Omental fat pad (tissue), 4 donors: ENCODE measurements around the gene ALDH3B2. TPM values are rescaled to one million over a fixed set of nuclear protein-coding genes. Genes with fewer than 3 reads are reported as not detected.
"Not testable (repeated sequence)": the region's sequence is repeated elsewhere in the genome, so short reads cannot be mapped to it uniquely, and the experiment has no call there.

Experiments
- ATAC-seq: fragments of 150-250 bp; one replicate; pipeline ENCODE4 v1.9.1; 2016; ENCODE audit warnings: mild to moderate bottlenecking, moderate library complexity; ENCODE audit not compliant: low FRiP score
- DNase-seq: peaks from one replicate; pipeline ENCODE4 v3.0.0-alpha.2; 2019; ENCODE audit warnings: low spot score
- total RNA-seq, 4 donors: library from RNA; depleted of rRNA; stranded (reverse); fragments of >200 nt; gene quantifications; one replicate each; pipeline ENCODE4 v1.1.0, GENCODE V29; 2016
- TF ChIP-seq, protein P1 (sequence below), 3 donors: fragments of 450-650 bp; IDR thresholded peaks; one replicate each; pipeline ENCODE4 v1.5.1; 2016 to 2017; ENCODE audit warnings: antibody characterized with exemption in 3 of 3, mild to moderate bottlenecking in 3 of 3, moderate library complexity in 2 of 3

The ALDH3B2 gene, protein sequence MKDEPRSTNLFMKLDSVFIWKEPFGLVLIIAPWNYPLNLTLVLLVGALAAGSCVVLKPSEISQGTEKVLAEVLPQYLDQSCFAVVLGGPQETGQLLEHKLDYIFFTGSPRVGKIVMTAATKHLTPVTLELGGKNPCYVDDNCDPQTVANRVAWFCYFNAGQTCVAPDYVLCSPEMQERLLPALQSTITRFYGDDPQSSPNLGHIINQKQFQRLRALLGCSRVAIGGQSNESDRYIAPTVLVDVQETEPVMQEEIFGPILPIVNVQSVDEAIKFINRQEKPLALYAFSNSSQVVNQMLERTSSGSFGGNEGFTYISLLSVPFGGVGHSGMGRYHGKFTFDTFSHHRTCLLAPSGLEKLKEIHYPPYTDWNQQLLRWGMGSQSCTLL
- total RNA-seq = not detected

DNA sequence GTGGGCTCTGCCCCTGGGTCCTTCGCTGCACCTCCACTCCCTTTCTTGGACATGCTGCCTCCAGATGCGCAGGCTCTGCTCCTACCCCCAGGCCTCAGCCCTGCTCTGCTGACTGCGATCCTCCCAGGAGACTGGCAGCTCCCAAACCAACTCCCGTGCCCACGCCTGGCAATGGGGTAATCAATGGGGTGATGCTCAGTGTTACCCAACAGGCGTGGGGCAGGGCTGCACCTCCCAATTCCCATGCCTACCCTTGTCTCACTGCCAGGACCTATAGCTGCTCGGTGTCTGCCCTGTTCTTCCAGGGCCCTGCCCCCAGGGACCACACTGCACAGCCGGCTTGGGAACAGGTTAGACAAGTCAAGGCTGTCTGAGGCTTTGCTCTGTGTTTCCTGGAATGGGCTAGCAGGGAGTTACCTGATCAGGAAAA lies at the start of gene ALDH3B2:
Gene ALDH3B2 (minus strand): TSS at position 182 of the 430 bp plus-strand sequence. CDS start 7,688 bp downstream, outside the sequence.
- TF ChIP-seq, protein P1, sequence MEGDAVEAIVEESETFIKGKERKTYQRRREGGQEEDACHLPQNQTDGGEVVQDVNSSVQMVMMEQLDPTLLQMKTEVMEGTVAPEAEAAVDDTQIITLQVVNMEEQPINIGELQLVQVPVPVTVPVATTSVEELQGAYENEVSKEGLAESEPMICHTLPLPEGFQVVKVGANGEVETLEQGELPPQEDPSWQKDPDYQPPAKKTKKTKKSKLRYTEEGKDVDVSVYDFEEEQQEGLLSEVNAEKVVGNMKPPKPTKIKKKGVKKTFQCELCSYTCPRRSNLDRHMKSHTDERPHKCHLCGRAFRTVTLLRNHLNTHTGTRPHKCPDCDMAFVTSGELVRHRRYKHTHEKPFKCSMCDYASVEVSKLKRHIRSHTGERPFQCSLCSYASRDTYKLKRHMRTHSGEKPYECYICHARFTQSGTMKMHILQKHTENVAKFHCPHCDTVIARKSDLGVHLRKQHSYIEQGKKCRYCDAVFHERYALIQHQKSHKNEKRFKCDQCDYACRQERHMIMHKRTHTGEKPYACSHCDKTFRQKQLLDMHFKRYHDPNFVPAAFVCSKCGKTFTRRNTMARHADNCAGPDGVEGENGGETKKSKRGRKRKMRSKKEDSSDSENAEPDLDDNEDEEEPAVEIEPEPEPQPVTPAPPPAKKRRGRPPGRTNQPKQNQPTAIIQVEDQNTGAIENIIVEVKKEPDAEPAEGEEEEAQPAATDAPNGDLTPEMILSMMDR (IDR thresholded peaks at IDR 0.05) = no peak
- ATAC-seq = no peak
- no peak for DNase-seq

DNA sequence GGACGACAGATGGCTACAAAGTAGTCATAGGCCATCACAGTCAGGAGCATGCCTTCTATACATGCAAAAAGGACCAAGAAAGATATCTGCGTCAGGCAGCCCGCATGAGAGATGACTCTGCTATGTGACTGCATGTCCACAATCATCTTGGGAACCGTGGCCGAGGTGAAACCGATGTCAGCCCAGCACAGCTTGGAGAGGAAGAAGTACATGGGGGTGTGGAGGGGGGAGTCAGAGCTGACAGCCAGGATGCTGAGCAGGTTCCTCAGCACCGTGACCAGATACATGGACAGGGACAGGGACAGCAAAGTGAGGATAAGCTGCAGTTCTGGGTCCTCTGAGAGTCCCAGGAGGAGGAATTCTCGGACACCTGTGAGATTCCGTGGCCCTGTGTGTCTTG lies 48.6 kb upstream of the ALDH3B2 start:
- not testable (repeated sequence) for ATAC-seq, DNase-seq

DNA sequence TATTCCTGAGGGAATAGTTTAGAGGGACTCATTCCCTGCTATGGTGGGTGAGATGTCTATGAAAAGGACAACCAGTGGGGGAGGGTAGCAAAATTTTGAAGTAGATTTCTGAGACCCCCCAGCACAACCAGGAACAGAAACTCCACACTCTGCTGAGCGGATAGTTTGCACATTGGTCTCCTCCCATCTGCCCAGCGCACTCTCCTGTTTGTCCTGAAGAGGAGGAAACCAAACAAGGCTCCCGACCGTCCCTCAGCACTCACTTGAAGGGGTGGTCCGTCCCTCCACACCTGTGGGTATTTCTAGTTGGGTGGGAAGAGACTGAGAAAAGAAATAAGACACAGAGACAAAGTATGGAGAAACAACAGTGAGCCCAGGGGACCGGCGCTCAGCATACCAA lies 41.8 kb upstream of the ALDH3B2 start:
- ATAC-seq, DNase-seq: not testable (repeated sequence)

DNA sequence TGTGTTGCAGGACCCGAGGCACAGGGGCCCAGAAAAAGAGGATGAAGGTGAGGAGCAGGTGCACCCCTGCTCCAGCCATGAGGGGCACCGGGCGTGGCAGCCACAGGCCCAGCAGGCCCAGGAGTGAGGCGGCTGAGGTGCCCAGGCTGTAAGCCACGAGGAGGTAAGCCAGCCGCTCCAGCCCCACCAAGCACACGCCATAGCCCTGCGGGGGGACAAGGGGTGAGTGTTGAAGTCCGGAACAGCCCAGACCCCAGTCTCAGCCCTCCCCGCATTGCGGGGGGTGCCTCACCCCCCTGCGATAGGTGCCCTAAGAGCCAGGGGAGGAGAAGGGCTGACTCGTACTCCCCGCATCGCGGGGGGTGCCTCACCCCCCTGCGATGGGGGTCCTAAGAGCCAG lies 41.4 kb upstream of the ALDH3B2 start:
- DNase-seq, ATAC-seq: not testable (repeated sequence)

DNA sequence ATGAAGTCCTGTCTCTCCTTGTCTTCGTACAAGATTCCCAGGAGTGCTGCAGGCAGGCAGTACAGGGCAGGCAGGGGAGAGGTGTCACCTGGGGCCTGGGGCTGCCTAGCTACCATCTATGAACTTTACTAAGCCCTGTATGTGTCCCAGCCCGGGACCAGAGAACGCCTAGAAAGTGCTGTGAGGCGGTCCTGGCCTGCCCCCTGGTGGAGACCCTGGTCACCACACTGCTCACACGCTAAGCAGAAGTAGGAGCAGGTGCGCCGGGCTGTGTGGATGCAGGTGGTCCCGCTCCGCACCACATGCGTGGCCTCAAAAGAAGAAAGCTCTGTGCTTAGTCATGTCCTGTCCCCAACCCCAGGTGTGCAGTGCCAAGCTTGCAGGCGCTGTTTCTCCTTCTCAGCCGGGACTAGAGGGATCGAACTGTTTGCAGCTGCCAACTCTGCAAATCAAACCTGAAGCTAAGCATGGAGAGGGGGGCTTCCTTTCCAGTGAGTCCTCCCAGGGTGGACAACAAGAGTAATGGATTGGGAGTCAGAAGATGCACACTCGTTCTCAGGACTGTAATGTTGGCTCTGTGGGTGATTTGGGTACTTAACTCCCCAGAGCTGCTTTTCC lies 39.6 kb upstream of the ALDH3B2 start:
- ATAC-seq, DNase-seq: not testable (repeated sequence)

DNA sequence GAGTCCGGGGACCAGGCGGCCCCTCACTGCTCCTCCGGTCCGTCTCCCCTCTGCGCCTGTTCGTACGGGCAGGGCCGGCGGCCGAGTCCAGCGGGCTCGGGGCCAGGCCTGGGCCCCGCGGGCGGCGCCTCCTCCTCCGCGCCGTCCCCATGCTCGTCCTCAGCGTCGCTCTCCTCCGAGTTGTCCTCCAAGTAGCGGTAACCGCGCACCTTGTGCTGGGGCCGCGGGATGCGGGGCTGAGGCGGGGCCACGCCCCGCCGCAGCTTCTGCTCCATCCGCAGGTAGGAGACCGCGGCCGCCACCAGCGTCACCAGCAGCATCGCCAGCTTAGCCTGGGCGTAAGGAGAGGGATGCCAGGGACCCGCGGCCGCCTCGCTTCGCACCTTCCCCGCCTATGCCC lies 37.3 kb upstream of the ALDH3B2 start:
- DNase-seq, ATAC-seq: not testable (repeated sequence)

DNA sequence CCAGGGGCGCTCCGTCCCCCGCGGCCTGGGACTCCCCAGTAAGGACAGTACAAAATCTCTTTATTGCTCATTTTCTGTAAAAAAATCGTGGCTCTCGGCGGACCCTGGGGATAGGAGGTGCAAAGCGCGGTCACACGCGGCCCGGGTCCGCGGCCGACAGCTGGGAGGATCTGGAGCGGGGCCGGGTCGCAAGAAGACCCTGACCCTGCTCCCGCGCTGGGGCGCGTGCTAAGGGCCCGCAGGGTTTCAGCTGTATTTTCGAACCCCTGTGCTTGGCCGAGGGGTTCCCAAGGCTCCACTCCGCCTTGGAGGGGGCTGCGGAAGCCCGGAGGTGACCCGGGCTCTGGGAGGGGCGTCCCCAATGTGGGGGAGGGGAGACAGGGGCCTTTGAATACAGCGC lies 36.8 kb upstream of the ALDH3B2 start:
- not testable (repeated sequence) for DNase-seq, ATAC-seq

DNA sequence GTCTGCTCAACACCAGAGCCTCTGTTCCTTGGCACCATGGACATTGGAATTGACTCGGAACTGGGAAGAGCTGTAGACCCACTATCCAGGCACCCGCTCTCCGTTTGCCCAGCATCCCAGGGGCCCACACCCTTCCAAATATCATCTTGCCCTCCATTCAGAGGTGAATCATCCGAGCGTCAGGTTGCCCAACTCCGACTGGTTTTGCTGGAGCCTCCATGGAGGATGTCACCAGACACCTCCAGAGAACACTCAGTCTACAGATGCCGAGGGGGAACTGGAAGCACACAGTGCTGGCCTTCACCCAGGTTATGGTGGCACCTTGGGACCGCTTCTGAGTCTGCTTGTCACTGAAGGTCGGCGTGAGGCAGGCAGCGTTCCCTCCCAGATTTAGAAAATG lies 35.4 kb upstream of the ALDH3B2 start:
- not testable (repeated sequence) for ATAC-seq, DNase-seq

DNA sequence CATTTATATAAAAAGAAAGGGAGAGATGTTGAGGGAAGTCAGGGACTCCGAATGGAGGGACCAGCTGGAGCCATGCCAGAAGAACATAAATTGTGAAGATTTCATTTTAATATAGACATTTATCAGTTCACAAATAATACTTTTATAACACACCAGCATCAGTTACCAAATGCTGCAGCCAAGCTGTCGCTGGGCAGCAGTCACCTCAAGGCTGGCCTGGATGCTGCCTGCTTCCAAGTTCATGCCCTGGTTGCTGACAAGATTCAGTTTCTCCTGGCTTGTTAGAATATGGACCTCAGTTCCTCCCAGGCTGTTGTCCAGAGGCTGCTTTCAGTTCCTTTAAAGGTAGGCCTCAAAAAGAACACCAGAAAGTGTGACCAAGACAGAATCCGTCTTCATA lies 30.8 kb upstream of the ALDH3B2 start:
- ATAC-seq (no peak), DNase-seq (no peak)
- TF ChIP-seq, protein P1 (IDR thresholded peaks at IDR 0.05) = no peak

DNA sequence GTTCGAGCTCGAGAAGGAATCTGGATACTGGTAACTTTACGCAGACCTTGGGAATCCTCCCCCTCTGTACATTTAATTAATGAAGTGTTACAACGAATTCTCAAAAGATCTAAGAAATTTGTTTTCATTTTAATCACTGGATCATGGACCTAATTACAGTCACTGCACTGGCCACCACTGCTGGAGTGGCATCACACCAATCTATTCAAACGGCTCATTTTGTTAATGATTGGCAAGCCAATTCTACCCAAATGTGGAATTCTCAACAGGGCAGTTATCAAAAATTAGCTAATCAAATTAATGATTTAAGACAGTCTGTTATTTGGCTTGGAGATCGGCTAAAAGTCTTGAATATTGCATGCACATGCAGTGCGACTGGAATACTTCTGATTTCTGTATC lies 30.1 kb upstream of the ALDH3B2 start:
- DNase-seq (no peak), ATAC-seq (no peak)
- TF ChIP-seq, protein P1 (IDR thresholded peaks at IDR 0.05) = no peak

DNA sequence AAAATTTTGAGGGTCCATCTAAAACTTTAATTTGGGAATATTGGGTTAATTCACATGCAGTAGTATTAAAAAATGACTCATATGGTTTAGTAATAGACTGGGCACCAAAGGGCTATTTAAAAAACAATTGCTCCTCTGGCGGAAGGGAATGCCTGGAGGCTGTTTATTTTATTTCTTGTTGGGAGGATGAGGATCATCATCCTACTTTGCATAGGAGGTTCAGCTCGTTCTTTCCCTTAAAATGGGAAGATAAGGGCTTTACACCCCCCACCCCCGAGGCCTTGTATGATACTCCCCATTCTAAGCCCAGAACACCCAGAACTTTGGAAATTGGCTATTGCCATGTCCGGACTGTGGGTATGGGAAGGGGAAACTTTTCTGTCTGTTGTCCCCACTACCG lies 29.3 kb upstream of the ALDH3B2 start:
- not testable (repeated sequence) for ATAC-seq, DNase-seq
